PFSK-1 (cell line): ENCODE measurements around the gene PCSK6.

ENCODE experiments used
- REST ChIP-seq, 2 experiments: IDR thresholded peaks; 2 replicates each; pipeline versions ENCODE4 v1.6.1 to v1.8.0; 2011 to 2012; ENCODE audit warnings: low read depth in 2 of 2, low read length in 2 of 2, control low read depth in 1 of 2, inconsistent platforms in 1 of 2, mild to moderate bottlenecking in 1 of 2, moderate library complexity in 1 of 2; ENCODE audit not compliant: insufficient read depth in 1 of 2
- TAF1 ChIP-seq: IDR thresholded peaks from 2 replicates; pipeline ENCODE4 v1.6.1; 2012; ENCODE audit warnings: low read length, control low read depth, borderline replicate concordance; ENCODE audit not compliant: insufficient read depth

DNA sequence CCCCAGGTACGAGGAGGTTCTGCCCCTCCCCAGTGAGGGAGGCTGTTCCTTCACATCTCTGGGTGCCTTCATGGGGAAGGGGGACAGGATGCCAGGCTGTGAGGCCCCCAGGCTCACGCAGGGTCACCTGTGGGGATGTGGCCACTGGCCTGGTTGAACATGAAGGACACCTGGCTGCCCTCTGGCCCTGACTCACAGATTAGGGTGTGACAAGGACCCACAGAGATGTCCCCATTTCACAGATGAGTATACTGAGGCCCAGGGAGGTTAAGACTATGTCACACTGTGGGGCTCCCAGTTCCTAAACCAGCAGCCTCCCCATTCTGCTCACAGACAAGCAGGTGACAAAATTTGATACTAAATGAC is 42.4 kb downstream of the PCSK6 start:
- TF ChIP-seq REST (IDR thresholded peaks at IDR 0.05; ENCODE audit: insufficient read depth in 1 of 2, low read depth in 2 of 2, low read length in 2 of 2): no peak
- TF ChIP-seq TAF1: no peak
